LNCAP (cell line): ENCODE results near the gene DHRS2.

ENCODE experiments used
- CTCF ChIP-seq: fragments of 450-650 bp; IDR thresholded peaks from 2 replicates; pipeline ENCODE4 v1.5.1; 2017; ENCODE audit warnings: mild to moderate bottlenecking

DHRS2 gene

GRCh38 chr14:23667134-23667533, 31.0 kb downstream of the DHRS2 start:
- no peak for TF ChIP-seq CTCF

GRCh38 chr14:23669441-23669840, 33.3 kb downstream of the DHRS2 start:
- no peak for TF ChIP-seq CTCF

GRCh38 chr14:23670481-23670880, 34.3 kb downstream of the DHRS2 start:
- TF ChIP-seq CTCF = no peak

- no peak for TF ChIP-seq CTCF
These were observed 36.0 kb downstream of the DHRS2 start for GRCh38 chr14:23672200-23672599.

GRCh38 chr14:23675337-23675736, 39.2 kb downstream of the DHRS2 start:
- no peak for TF ChIP-seq CTCF

GRCh38 chr14:23675906-23676305, 39.7 kb downstream of the DHRS2 start:
- no peak for TF ChIP-seq CTCF

GRCh38 chr14:23681337-23681736, 45.2 kb downstream of the DHRS2 start:
- no peak for TF ChIP-seq CTCF

- TF ChIP-seq CTCF = no peak
These were observed 56.3 kb downstream of the DHRS2 start for GRCh38 chr14:23692416-23692815.
